Heart left ventricle (tissue), 16 donors: ENCODE data around the gene GTF2E1. TPM values are rescaled to one million over a fixed set of nuclear protein-coding genes. Genes with fewer than 3 reads are reported as not detected.
"Not testable (repeated sequence)": the region's sequence is repeated elsewhere in the genome, so short reads cannot be mapped to it uniquely, and the experiment has no call there.

ENCODE experiments used
- ATAC-seq, 4 donors: fragments of 200-7000 bp; cut with Tn5 transposase; one replicate each; pipeline ENCODE4 v1.9.1; 2020 to 2022; ENCODE audit warnings: moderate library complexity in 4 of 4, mild to moderate bottlenecking in 3 of 4, moderate number of reproducible peaks in 1 of 4
- DNase-seq, 5 donors: peaks; one replicate each; pipeline ENCODE4 v3.0.0-alpha.2; 2020
- H3K27ac ChIP-seq, 12 donors: fragments of 200-600 bp; sonication (generic) in 4 of 12; one replicate each; pipeline versions ENCODE4 v1.5.0 to v1.8.0; 2016 to 2022; ENCODE audit warnings: mild to moderate bottlenecking in 2 of 12
- H3K27me3 ChIP-seq, 9 donors: fragments of 200-600 bp; sonication (generic) in 2 of 9; one replicate each; pipeline versions ENCODE4 v1.5.1 to v1.8.0; 2016 to 2022; ENCODE audit warnings: mild to moderate bottlenecking in 3 of 9
- H3K36me3 ChIP-seq, 9 donors: fragments of 200-600 bp; sonication (generic) in 2 of 9; one replicate each; pipeline versions ENCODE4 v1.5.0 to v1.8.0; 2018 to 2022; ENCODE audit warnings: mild to moderate bottlenecking in 2 of 9
- H3K4me1 ChIP-seq, 12 donors: fragments of 200-600 bp; sonication (generic) in 4 of 12; one replicate each; pipeline versions ENCODE4 v1.5.0 to v1.8.0; 2016 to 2022; ENCODE audit warnings: mild to moderate bottlenecking in 3 of 12
- H3K4me3 ChIP-seq, 12 donors: fragments of 200-600 bp; sonication (generic) in 4 of 12; one replicate each; pipeline versions ENCODE4 v1.5.0 to v1.8.0; 2017 to 2022; ENCODE audit warnings: mild to moderate bottlenecking in 9 of 12, moderate library complexity in 4 of 12
- H3K9me3 ChIP-seq, 12 donors: fragments of 200-600 bp; sonication (generic) in 4 of 12; one replicate each; pipeline versions ENCODE4 v1.5.0 to v1.8.0; 2016 to 2022; ENCODE audit warnings: mild to moderate bottlenecking in 1 of 12
- CTCF ChIP-seq, 12 donors: fragments of 200-600 bp; sonication (generic) in 4 of 12; IDR thresholded peaks; one replicate each; pipeline versions ENCODE4 v1.5.0 to v1.8.0; 2018 to 2022; ENCODE audit warnings: antibody characterized with exemption in 12 of 12, mild to moderate bottlenecking in 5 of 12
- POLR2A ChIP-seq, 2 donors: fragments of 450-650 bp; IDR thresholded peaks; one replicate each; pipeline ENCODE4 v1.6.1; 2017; ENCODE audit warnings: antibody characterized with exemption in 2 of 2, mild to moderate bottlenecking in 2 of 2, moderate library complexity in 2 of 2
- WGBS, 4 donors: extraction: QIAGEN DNeasy Blood & Tissue Kit in 2 of 4; methylation state at CpG; one replicate each; pipeline versions ENCODE4 v1.1.5 to v1.1.7; 2013 to 2018; 5-methylcytosine and 5-hydroxymethylcytosine counted together
- intact Hi-C, 10 donors: fragments of 100-400 bp; cut with DNase I; formaldehyde crosslinking; loops; one replicate each; pipeline versions ENCODE4 v1.11.1 to v1.14.2; 2022
- polyA plus RNA-seq, 2 donors: library from polyadenylated mRNA; stranded (reverse); fragments of 200-250 nt; gene quantifications; one replicate each; pipeline ENCODE4 v1.2.3, GENCODE V29; 2013
- total RNA-seq, 9 donors: library from RNA; depleted of rRNA in 2 of 9; stranded (reverse); fragments of >200 nt in 2 of 9; fragmentation: NEBNext Ultra II Directional in 3 of 9; extraction: Animal tissue kit (Norgen Biotek cat#: 25700) in 3 of 9; gene quantifications; one replicate each; pipeline versions ENCODE4 v1.1.0 to v1.2.4, GENCODE V29; 2016 to 2023
- donor health status: ischemic (EF 13 %, LVEDD 7.1; RV severe dilation, severe dysfunction).
- donor health status: healthy with polysubstance abuse.
- donor health status: DM: no; HTN: yes; CAD: no.
- donor health status: DM: no; HTN: no; CAD: no.
- donor health status: ischemic (EF 25% LVEDD 6.9; RV normal size, moderate dysfunction).
- donor health status: ischemic (EF 25% LVEDD 5.7; RV mildly dilated, moderate dysfunction).
- donor health status: healthy.
- donor health status: DM: yes; HTN: yes; CAD: no.
- donor health status: ischemic (EF 35%, LVEDD 5.7; RV mildly dilated, moderate dysfunction).
- donor health status: nonischemic (EF 11% LVEDD 7.7; RV severe dilation, severe dysfunction).
- donor health status: DM: yes; HTN: yes; CAD: no.
- donor health status: PGD.
- donor health status: ischemic (EF 29% LVEDD 5.4; RV normal size, mild dysfunction).
- donor health status: nonischemic (EF 23%, LVEDD 6.1; RV moderate dilation, normal function).

Gene GTF2E1
- total and polyA plus RNA-seq, 11 donors: 3.7 to 15.1 (median 10.8) TPM

DNA sequence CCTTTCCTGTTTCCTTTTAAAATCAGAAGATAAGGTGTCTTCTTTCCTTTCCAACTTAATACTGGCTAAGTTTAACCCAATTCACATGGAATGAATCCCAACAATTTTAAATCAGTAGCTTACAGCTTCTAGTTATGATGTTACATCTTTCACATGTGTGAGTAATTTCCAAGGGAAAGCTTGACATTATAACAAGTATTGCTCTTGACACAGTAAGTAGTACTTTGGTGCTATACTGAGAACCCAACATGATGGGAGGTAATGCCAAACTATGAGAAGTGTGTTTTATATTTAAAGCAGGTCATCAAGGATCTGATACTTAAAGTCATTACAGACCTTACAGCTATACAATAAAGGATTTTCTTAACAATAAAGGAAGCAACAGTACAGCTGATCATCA is 29.3 kb upstream of the GTF2E1 start:
- Histone ChIP-seq H3K36me3 (peaks cover 0 to 19% (median 9%) of the 10 kb centered on the region in 9 donors), H3K4me1 (no peaks in the 10 kb centered on the region), H3K9me3 (no peaks in the 10 kb centered on the region), H3K27ac (no peak overlapping the region), H3K4me3 (no peak overlapping the region), H3K27me3 (no peaks in the 10 kb centered on the region)
- DNase-seq (no peak), ATAC-seq (no peak)
- TF ChIP-seq CTCF (IDR thresholded peaks at IDR 0.05) (no peak), POLR2A (IDR thresholded peaks at IDR 0.05) (no peak)
- intact Hi-C loops: no loop called here

DNA sequence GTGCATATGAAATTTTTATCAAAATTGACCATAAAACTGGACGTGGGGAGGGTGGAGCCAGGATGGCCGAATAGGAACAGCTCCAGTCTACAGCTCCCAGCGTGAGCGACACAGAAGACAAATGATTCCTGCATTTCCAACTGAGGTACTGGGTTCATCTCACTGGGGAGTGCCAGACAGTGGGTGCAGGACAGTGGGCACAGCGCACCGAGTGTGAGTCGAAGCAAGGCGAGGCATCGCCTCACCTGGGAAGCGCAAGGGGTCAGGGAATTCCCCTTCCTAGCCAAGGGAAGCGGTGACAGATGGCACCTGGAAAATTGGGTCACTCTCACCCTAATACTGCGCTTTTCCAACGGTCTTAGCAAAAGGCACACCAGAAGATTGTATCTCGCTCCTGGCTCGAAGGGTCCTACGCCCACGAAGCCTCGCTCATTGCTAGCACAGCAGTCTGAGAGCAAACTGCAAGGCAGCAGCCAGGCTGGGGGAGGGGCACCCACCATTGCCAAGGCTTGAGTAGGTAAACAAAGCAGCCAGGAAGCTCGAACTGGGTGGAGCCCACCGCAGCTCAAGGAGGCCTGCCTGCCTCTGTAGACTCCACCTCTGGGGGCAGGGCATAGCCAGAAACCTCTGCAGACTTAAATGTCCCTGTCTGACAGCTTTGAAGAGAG is 23.2 kb upstream of the GTF2E1 start:
- intact Hi-C loops, H3K36me3 ChIP-seq, H3K27me3 ChIP-seq, ATAC-seq, H3K9me3 ChIP-seq, H3K4me1 ChIP-seq: not testable (repeated sequence)
- H3K27ac ChIP-seq: peak overlapping the region in 6 of 12 donors; percentile 17 to 45 (median 34)
- 56 to 70% (median 58%) methylated on average over 19 to 20 of the region's 20 CpGs for WGBS, 4 donors
- peak overlapping the region in 11 of 12 donors; percentile 16 to 58 (median 51) for H3K4me3 ChIP-seq
- peak; percentile 44 to 77 (median 57) for DNase-seq

- intact Hi-C loops: no loop called here
- Histone ChIP-seq H3K27ac (no peak overlapping the region), H3K4me3 (no peak overlapping the region), H3K4me1 (no peaks in the 10 kb centered on the region), H3K36me3 (peaks cover 0 to 31% (median 7%) of the 10 kb centered on the region in 9 donors), H3K9me3 (peaks cover 0 to 4% (median 0%) of the 10 kb centered on the region in 12 donors), H3K27me3 (no peaks in the 10 kb centered on the region)
- 86 to 96% (median 89%) methylated on average over 1 of the region's 1 CpG for WGBS, 4 donors
- ATAC-seq (no peak), DNase-seq (no peak)
- TF ChIP-seq CTCF (IDR thresholded peaks at IDR 0.05): no peak
- no peak for TF ChIP-seq POLR2A (IDR thresholded peaks at IDR 0.05)
Measured at GRCh38 chr3:120726791-120727190, 15.8 kb upstream of the GTF2E1 start.

DNA sequence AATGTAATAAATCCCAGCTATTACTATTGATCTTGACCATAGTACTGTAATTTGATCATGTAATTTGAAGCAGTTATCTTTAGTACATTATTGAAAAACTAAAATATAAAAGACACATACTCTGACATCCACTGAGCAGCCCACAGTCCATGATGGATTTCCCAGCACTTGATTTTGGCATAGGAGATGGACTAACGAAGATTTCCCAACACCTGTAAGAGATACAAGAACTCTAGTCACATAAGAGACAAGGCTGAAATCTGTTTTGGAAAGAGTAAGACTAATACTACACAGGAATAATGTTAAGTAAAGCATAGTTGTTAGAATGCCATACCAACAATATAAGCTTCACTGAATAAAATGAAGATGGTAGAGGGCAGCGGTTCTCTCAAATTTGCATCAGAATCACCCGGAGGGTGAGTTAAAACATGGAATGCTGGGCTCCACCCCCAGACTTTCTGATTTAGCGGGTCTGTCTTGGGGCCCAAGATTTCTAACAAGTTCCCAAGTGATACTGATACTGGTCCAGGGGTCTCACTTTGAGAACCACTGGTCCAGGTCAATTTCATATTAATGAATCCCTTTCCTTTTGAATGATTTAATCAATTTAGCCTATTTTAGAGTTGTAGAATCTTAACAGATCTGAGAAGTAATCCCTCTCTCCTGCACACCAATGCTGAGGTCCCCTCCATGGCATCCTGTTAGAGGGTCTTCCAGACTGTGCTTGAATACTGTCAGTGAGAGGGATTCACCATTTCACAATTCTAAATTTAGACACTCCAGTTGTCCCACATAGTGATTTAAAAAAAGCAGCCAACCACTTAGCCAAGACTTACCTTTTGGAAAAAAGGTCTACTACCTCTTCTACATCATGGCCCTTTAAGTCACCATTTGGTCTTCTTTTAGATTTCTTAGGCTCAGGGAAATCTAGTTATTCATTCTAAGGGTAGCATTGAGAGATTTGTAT is 11.7 kb upstream of the GTF2E1 start:
- WGBS, 4 donors: 83 to 94% (median 88%) methylated on average over 4 of the region's 4 CpGs
- Histone ChIP-seq H3K4me1 (no peaks in the 10 kb centered on the region), H3K27ac (no peak overlapping the region), H3K9me3 (peaks cover 0 to 12% (median 0%) of the 10 kb centered on the region in 12 donors), H3K27me3 (no peaks in the 10 kb centered on the region), H3K4me3 (no peak overlapping the region), H3K36me3 (peaks cover 0 to 31% (median 7%) of the 10 kb centered on the region in 9 donors)
- intact Hi-C loops: no loop called here
- TF ChIP-seq POLR2A (IDR thresholded peaks at IDR 0.05) (no peak), CTCF (IDR thresholded peaks at IDR 0.05) (no peak)
- DNase-seq: no peak
- ATAC-seq: no peak

DNA sequence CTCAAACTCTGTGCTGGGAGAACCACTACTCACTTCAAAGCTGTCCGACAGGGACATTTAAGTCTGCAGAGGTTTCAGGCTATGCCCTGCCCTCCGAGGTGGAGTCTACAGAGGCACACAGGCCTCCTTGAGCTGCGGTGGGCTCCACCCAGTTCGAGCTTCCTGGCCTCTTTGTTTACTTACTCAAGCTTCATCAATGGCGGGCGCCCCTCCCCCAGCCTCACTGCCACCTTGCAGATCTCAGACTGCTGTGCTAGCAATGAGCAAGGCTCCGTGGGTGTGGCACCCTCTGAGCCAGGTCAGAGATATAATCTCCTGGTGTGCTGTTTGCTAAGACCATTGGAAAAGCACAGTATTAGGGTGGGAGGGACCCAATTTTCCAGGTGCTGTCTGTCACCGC is 4.5 kb upstream of the GTF2E1 start:
- H3K27ac ChIP-seq, ATAC-seq, H3K4me3 ChIP-seq, H3K27me3 ChIP-seq, DNase-seq, H3K9me3 ChIP-seq, intact Hi-C loops: not testable (repeated sequence)
- Histone ChIP-seq H3K36me3 (peaks cover 0 to 14% (median 0%) of the 10 kb centered on the region in 9 donors), H3K4me1 (peaks cover 0 to 11% (median 5%) of the 10 kb centered on the region in 12 donors)
- 89 to 98% (median 98%) methylated on average over 8 of the region's 8 CpGs for WGBS, 4 donors
